Coronary artery (tissue), 2 donors: Measurements from ENCODE around the gene CHPF.

Experiments
- DNase-seq: peaks from one replicate; pipeline ENCODE4 v3.0.0-alpha.2; 2017; ENCODE audit warnings: low spot score
- H3K27ac ChIP-seq, 2 donors: fragments of 200-600 bp; sonication (generic); one replicate each; pipeline ENCODE4 v1.5.1; 2016 to 2019
- H3K4me3 ChIP-seq: fragments of 200-600 bp; sonication (generic); 2 replicates; pipeline ENCODE4 v1.5.1; 2016; ENCODE audit warnings: mild to moderate bottlenecking, moderate library complexity
- TF ChIP-seq, protein P1 (sequence below): fragments of 200-600 bp; sonication (generic); IDR thresholded peaks from one replicate; pipeline ENCODE4 v1.5.1; 2019; ENCODE audit warnings: antibody characterized with exemption

The CHPF gene

GRCh38 chr2:219510512-219511135 is 33.0 kb downstream of the CHPF start:
- Histone ChIP-seq H3K4me3 (peak overlapping the region; percentile 65), H3K27ac (no peak overlapping the region)
- DNase-seq: no peak
- TF ChIP-seq, protein P1, sequence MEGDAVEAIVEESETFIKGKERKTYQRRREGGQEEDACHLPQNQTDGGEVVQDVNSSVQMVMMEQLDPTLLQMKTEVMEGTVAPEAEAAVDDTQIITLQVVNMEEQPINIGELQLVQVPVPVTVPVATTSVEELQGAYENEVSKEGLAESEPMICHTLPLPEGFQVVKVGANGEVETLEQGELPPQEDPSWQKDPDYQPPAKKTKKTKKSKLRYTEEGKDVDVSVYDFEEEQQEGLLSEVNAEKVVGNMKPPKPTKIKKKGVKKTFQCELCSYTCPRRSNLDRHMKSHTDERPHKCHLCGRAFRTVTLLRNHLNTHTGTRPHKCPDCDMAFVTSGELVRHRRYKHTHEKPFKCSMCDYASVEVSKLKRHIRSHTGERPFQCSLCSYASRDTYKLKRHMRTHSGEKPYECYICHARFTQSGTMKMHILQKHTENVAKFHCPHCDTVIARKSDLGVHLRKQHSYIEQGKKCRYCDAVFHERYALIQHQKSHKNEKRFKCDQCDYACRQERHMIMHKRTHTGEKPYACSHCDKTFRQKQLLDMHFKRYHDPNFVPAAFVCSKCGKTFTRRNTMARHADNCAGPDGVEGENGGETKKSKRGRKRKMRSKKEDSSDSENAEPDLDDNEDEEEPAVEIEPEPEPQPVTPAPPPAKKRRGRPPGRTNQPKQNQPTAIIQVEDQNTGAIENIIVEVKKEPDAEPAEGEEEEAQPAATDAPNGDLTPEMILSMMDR: no peak

DNA sequence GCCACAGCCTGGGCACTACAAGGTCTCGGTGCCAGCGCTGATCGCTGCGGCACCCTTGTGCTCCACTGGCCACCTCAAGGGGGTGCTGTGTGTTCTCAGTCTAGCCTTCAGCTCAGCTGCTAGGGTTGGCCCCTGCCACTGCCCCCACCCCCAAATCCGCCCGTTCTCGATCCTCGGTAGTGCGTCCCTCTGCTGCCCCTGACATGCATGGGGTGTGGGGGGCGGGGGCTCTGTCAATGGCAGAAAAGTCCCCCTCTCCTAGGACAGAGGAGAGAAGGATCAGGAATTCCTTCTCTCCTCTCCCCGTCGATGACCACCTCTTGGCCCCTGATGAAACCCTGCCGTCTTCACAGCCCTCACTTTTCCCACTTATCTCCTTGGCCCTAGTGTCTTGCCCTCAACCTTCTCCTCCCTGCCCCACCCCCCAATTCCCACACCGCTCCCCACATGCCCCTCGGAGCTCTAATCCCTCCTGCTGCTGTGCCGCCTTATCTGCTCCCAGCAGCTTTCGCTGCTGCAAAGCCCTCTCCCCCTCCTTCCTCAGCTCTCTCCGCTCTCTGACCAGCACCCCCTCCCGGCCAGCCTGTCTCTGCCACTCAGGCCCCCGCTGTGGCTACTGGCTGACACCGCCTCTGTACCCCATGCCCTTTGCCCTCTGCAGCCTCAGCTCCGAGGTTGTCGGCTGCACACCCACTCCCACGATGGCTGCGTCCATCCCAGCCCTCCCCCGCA is 33.7 kb downstream of the CHPF start:
- TF ChIP-seq, protein P1: peak; percentile 51
- DNase-seq: no peak
- H3K27ac ChIP-seq: peak overlapping the region in 1 of 2 donors; percentile 17
- peak overlapping the region; percentile 65 for H3K4me3 ChIP-seq

- no peak for DNase-seq
- Histone ChIP-seq H3K27ac (no peak overlapping the region), H3K4me3 (peak overlapping the region; percentile 65)
- TF ChIP-seq, protein P1: no peak
Measured at GRCh38 chr2:219508971-219509779, 34.4 kb downstream of the CHPF start.

- DNase-seq: no peak
- Histone ChIP-seq H3K27ac (no peak overlapping the region), H3K4me3 (no peak overlapping the region)
- TF ChIP-seq, protein P1: no peak
Measured at GRCh38 chr2:219508444-219508734, 35.2 kb downstream of the CHPF start.

GRCh38 chr2:219507581-219508443 is 35.8 kb downstream of the CHPF start:
- no peak overlapping the region for H3K27ac ChIP-seq
- TF ChIP-seq, protein P1: no peak
- DNase-seq: no peak

GRCh38 chr2:219506802-219507526 is 36.6 kb downstream of the CHPF start:
- TF ChIP-seq, protein P1: no peak
- Histone ChIP-seq H3K27ac (no peak overlapping the region), H3K4me3 (no peak overlapping the region)
- no peak for DNase-seq

More at GRCh38 chr2:219507581-219508443, 35.8 kb downstream of the CHPF start:
- H3K4me3 ChIP-seq: no peak overlapping the region
